Dermis lymphatic vessel endothelial cell (primary cell): ENCODE data around the gene CSTB. TPM values are rescaled to one million over a fixed set of nuclear protein-coding genes. Genes with fewer than 3 reads are reported as not detected.

Source experiments
- total RNA-seq: library from RNA; depleted of rRNA; stranded (reverse); fragments of >200 nt; gene quantifications from 2 replicates; pipeline ENCODE4 v1.2.1, GENCODE V29; 2014

Gene CSTB, protein sequence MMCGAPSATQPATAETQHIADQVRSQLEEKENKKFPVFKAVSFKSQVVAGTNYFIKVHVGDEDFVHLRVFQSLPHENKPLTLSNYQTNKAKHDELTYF
- 15.0 and 26.7 TPM in 2 replicates for total RNA-seq

DNA sequence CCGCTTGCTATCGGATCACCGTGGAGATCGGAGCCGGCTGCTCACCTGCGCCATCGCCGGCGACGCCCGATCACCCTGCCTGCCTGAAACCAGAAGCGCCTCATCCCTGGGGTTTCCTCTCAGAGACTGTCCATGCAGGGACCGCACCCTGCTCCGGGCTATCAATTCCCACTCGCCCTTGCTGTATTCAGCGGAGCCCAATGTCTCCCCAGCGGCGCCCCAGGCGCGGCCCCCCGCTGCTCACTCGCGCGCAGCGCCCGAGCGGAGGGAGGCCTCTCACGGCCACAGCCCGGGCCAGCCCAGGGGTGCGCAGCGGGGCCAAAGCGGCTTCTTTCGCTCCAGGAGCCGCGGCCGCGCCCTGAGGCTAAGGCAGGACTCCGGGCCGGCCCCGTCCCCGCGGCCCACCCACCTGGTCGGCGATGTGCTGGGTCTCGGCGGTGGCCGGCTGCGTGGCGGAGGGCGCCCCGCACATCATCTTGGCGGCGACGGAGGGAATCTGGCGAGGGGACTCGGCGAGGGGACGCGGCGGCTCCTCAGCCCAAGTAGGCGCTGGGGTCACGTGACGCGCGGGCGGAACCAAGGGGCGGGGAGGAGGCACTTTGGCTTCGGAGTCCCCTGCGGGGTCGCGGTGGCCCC, at the start of gene CSTB:
CSTB (minus strand) TSS at position 514 of the 636 bp plus-strand sequence; CDS start at position 475, 39 bp downstream.

DNA sequence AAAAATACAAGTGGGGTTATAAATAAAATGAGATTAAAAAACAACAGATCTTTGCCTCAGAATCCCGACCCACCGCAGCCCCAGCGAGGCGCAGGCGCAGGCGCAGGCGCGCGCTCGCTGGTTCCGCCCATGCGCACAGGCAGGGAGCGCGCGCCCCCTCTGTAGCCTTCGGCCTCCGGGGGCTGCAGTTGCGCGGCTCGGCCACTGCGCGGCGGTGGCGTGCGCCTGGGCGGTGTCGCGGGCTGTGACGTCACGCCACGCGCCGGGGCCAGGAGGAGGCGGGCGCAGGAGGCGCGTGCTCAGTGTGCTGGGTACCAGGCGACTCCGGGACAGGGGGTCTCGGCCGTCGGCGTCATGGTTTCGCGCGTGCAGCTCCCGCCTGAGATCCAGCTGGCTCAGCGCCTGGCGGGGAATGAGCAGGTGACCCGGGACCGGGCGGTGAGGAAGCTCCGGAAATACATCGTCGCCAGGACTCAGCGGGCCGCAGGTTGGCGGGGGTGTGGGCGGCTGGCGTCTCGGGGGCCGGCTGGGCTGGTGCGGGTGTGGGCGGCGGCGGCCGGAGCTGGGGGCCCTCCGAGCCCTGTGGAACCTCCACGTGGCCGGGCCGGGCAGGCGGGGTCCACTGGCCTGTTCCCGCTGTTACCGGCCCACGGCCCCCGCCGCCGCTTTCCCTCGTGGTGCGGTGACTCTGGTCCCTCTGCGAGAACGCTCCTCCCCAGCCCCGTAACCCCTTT, 13.3 kb upstream of the CSTB start, which contains the start of gene RRP1:
RRP1 (plus strand) TSS at position 302 of the 734 bp plus-strand sequence; CDS start at position 355, 53 bp downstream.

Other genes starting within 250 kb of the CSTB start
- 0.33 and 0.52 TPM in 2 replicates for gene HSF2BP, start 116.8 kb downstream of the CSTB start, total RNA-seq
- gene RRP1B, start 116.7 kb downstream of the CSTB start, total RNA-seq = 17.6 and 21.7 TPM in 2 replicates
- gene PDXK, start 57.2 kb downstream of the CSTB start, total RNA-seq = 36.0 and 41.6 TPM in 2 replicates
- gene RRP1, start 13.3 kb upstream of the CSTB start, total RNA-seq = 11.9 and 15.8 TPM in 2 replicates
- 37.3 and 38.1 TPM in 2 replicates for gene AGPAT3, start 88.9 kb upstream of the CSTB start, total RNA-seq
- 20.5 and 28.0 TPM in 2 replicates for gene TRAPPC10, start 236.0 kb upstream of the CSTB start, total RNA-seq